ENCODE results near the gene CER1. TPM values are rescaled to one million over a fixed set of nuclear protein-coding genes. Genes with fewer than 3 reads are reported as not detected.

CER1 gene
- total and polyA plus RNA-seq, 2 experiments from 2014 or later: 0.53 TPM; not detected in 1

DNA sequence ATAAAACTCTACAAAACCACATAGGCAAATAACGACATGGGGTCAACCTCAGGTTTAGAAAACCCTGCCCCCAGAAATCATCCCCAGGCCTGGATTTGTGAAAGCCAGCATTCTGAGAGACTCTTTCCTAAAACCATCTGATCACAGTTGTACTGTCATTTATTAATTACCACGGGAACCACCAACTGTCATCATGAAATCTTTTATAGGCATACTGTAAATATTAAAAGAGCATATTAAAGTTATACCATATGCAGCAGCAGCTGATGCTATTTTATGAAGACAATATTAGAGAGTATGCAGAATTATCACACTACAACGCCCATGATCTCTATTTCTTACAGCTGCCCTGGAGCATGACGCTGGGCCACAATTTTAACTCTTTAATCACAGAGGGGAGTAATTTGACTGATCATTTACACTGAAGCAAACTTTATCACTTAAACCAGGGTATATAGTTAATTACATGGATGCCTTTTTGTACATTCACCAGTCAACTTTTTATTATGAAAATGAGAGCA is 20.3 kb downstream of the CER1 start:
- 64% methylated on average over 4 of the region's 4 CpGs for WGBS (ENCODE audit: low lambda C conversion rate, missing lambda C conversion rate)
- no peaks in the 10 kb centered on the region for H3K9me2 ChIP-seq (replicated peaks; ENCODE audit: insufficient read depth)
- no peak overlapping the region for H3K4me3 ChIP-seq
- H2AFZ ChIP-seq: no peak overlapping the region
- no peaks in the 10 kb centered on the region for H3K79me2 ChIP-seq
- H3K4me1 ChIP-seq (ENCODE audit: insufficient read depth): no peaks in the 10 kb centered on the region
- H3K9me3 ChIP-seq (ENCODE audit: low read depth): no peaks in the 10 kb centered on the region
- no peaks in the 10 kb centered on the region for H4K20me1 ChIP-seq (ENCODE audit: insufficient read depth, poor library complexity, severe bottlenecking)
- H3K36me3 ChIP-seq (replicated peaks; ENCODE audit: insufficient read depth, low read depth): no peaks in the 10 kb centered on the region
- no peaks in the 10 kb centered on the region for H3K27me3 ChIP-seq
- H3K4me2 ChIP-seq: no peak overlapping the region
- H3K27ac ChIP-seq: no peak overlapping the region
- TF ChIP-seq, protein P1, sequence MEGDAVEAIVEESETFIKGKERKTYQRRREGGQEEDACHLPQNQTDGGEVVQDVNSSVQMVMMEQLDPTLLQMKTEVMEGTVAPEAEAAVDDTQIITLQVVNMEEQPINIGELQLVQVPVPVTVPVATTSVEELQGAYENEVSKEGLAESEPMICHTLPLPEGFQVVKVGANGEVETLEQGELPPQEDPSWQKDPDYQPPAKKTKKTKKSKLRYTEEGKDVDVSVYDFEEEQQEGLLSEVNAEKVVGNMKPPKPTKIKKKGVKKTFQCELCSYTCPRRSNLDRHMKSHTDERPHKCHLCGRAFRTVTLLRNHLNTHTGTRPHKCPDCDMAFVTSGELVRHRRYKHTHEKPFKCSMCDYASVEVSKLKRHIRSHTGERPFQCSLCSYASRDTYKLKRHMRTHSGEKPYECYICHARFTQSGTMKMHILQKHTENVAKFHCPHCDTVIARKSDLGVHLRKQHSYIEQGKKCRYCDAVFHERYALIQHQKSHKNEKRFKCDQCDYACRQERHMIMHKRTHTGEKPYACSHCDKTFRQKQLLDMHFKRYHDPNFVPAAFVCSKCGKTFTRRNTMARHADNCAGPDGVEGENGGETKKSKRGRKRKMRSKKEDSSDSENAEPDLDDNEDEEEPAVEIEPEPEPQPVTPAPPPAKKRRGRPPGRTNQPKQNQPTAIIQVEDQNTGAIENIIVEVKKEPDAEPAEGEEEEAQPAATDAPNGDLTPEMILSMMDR (IDR thresholded peaks at IDR 0.05; ENCODE audit: poor library complexity): no peak
- no peak for TF ChIP-seq EZH2phosphoT487 (IDR thresholded peaks at IDR 0.05; ENCODE audit: low read depth, severe bottlenecking, unreplicated experiment)
- TF ChIP-seq EZH2 (IDR thresholded peaks at IDR 0.05; ENCODE audit: borderline replicate concordance): no peak
- DNase-seq (ENCODE audit: low spot score): no peak

DNA sequence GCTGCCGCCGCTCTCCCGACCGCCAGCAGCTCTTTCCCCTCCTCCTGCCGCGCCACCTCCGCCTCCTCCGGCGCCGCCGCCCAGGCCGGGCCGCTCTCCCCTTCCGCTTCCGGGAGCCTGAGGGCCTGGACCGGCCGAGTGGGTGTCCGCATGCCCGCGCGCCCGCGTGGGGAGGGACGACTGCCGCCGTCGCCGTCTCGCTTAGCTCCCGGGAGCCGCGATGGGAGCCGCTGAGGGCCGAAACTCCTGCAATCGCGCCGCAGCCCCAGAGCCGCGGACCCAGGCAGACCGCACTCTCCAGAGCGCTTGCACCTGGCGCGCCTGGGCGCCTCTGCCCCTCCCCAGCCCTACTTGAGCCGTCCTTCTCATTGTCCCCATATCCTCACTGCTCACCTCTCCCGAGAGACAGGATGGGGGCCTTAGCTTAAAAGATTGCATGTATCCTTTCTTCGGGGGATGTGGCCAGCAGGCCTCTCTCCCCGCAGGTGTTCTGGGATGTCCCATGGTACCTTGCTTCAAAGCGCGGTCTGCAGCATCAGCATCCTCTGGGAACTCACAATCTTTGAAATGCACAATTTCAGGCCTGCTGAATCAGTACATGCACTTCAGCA is 29.2 kb downstream of the CER1 start, which contains the start of gene ZDHHC21:
Gene ZDHHC21 (minus strand): TSS at position 182 of the 611 bp plus-strand sequence. CDS start 19,092 bp downstream, outside the sequence.
- Histone ChIP-seq H3K27ac (peak within 1 kb of the TSS; percentile 77), H3K27me3 (no peaks in the 10 kb centered on the region), H4K20me1 (ENCODE audit: insufficient read depth, poor library complexity, severe bottlenecking) (no peaks in the 10 kb centered on the region), H3K9me3 (ENCODE audit: low read depth) (no peaks in the 10 kb centered on the region), H3K36me3 (replicated peaks; ENCODE audit: insufficient read depth, low read depth) (no peaks in the 10 kb centered on the region), H3K4me3 (peak within 1 kb of the TSS; percentile 44), H3K9me2 (replicated peaks; ENCODE audit: insufficient read depth) (no peaks in the 10 kb centered on the region), H2AFZ (peak within 1 kb of the TSS; percentile 97), H3K4me1 (ENCODE audit: insufficient read depth) (no peaks in the 10 kb centered on the region), H3K4me2 (peak within 1 kb of the TSS; percentile 96), H3K79me2 (peaks cover 32% of the 10 kb centered on the region)
- no peak for TF ChIP-seq EZH2phosphoT487 (IDR thresholded peaks at IDR 0.05; ENCODE audit: low read depth, severe bottlenecking, unreplicated experiment)
- WGBS (ENCODE audit: low lambda C conversion rate, missing lambda C conversion rate): 2% methylated on average over 37 of the region's 50 CpGs
- DNase-seq (ENCODE audit: low spot score): peak; percentile 77

DNA sequence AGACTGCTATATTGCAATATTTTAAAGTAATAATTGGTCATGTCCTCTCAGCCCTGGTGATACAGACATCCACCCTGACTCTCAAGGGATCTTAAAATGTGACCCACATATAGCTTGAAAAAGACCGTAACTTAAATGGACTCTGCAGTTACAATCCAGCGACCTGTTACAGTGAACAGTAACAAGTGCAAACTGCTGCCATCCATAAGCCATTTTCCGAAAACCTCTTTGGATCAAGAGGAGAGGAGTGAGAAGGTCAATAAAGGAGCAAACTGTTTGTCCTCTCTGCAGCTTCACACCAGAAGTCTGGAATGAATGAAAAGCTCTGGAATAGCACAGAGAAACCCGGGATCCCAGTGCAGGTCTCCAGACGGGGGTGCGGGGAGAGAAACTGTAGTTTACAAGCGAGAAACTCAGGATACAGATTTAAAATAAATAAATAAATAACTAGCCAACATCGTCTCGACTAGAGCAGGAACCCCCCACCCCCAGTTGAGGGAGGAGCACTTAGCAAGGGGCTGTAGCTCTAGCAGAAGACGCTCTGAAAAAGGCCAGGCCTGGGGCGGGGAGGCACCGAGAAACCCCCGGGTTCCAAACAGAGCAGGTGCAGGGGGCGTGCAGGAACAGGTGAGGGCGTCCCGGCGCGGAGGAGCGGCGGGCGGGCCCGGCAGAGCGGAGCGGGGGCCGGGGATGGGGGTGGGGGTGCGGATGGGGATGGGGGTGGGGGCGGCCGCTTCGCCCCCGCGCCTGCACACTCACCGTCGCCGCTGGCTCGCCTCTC is 29.9 kb downstream of the CER1 start:
- DNase-seq (ENCODE audit: low spot score): no peak
- H3K4me2 ChIP-seq: peak overlapping the region; percentile 96
- H3K4me1 ChIP-seq (ENCODE audit: insufficient read depth): no peaks in the 10 kb centered on the region
- peak overlapping the region; percentile 77 for H3K27ac ChIP-seq
- no peaks in the 10 kb centered on the region for H3K27me3 ChIP-seq
- TF ChIP-seq EZH2phosphoT487 (IDR thresholded peaks at IDR 0.05; ENCODE audit: low read depth, severe bottlenecking, unreplicated experiment) (no peak), EZH2 (IDR thresholded peaks at IDR 0.05; ENCODE audit: borderline replicate concordance) (no peak)
- TF ChIP-seq, protein P1 (IDR thresholded peaks at IDR 0.05; ENCODE audit: poor library complexity): no peak
- no peaks in the 10 kb centered on the region for H4K20me1 ChIP-seq (ENCODE audit: insufficient read depth, poor library complexity, severe bottlenecking)
- H3K36me3 ChIP-seq (replicated peaks; ENCODE audit: insufficient read depth, low read depth): no peaks in the 10 kb centered on the region
- no peaks in the 10 kb centered on the region for H3K9me2 ChIP-seq (replicated peaks; ENCODE audit: insufficient read depth)
- peaks cover 32% of the 10 kb centered on the region for H3K79me2 ChIP-seq
- WGBS (ENCODE audit: low lambda C conversion rate, missing lambda C conversion rate): 7% methylated on average over 16 of the region's 35 CpGs
- H3K4me3 ChIP-seq: peak overlapping the region; percentile 44
- peak overlapping the region; percentile 97 for H2AFZ ChIP-seq
- no peaks in the 10 kb centered on the region for H3K9me3 ChIP-seq (ENCODE audit: low read depth)

All from hepatocyte (in vitro differentiated cells).